Left ventricle myocardium inferior (tissue), 1 donor: ENCODE results near the gene ZDHHC23. TPM values are rescaled to one million over a fixed set of nuclear protein-coding genes. Genes with fewer than 3 reads are reported as not detected.

ENCODE experiments used
- DNase-seq: peaks from one replicate; pipeline ENCODE4 v3.0.0-alpha.2; 2020
- H3K27ac ChIP-seq: fragments of 200-600 bp; replicated peaks from 2 replicates; pipeline ENCODE4 v1.8.0; 2021
- H3K27me3 ChIP-seq: fragments of 200-600 bp; 2 replicates; pipeline ENCODE4 v1.8.0; 2021; ENCODE audit warnings: low read depth
- H3K36me3 ChIP-seq: fragments of 200-600 bp; 2 replicates; pipeline ENCODE4 v1.8.0; 2021
- H3K4me1 ChIP-seq: fragments of 200-600 bp; 2 replicates; pipeline ENCODE4 v1.8.0; 2021
- H3K4me3 ChIP-seq: fragments of 200-600 bp; 2 replicates; pipeline ENCODE4 v1.8.0; 2021; ENCODE audit warnings: mild to moderate bottlenecking, moderate library complexity
- H3K9me3 ChIP-seq: fragments of 200-600 bp; replicated peaks from 2 replicates; pipeline ENCODE4 v1.8.0; 2021
- intact Hi-C: fragments of 100-400 bp; cut with micrococcal nuclease; formaldehyde crosslinking; loops from one replicate; pipeline ENCODE4 v1.11.0; 2022
- total RNA-seq: library from RNA; stranded (reverse); fragmentation: NEBNext Ultra II Directional; extraction: Animal tissue kit (Norgen Biotek cat#: 25700); gene quantifications from one replicate; pipeline ENCODE4 v1.2.1, GENCODE V29; 2021
- TF ChIP-seq, protein P1 (sequence below): fragments of 200-600 bp; IDR thresholded peaks from 2 replicates; pipeline ENCODE4 v1.8.0; 2021; ENCODE audit warnings: antibody characterized with exemption, mild to moderate bottlenecking, borderline replicate concordance
- donor health status: DM: no; HTN: yes; CAD: no; lungs with severe emphysema.

ZDHHC23 gene
- total RNA-seq, 1 donor from 2014 or later: 2.7 TPM

DNA sequence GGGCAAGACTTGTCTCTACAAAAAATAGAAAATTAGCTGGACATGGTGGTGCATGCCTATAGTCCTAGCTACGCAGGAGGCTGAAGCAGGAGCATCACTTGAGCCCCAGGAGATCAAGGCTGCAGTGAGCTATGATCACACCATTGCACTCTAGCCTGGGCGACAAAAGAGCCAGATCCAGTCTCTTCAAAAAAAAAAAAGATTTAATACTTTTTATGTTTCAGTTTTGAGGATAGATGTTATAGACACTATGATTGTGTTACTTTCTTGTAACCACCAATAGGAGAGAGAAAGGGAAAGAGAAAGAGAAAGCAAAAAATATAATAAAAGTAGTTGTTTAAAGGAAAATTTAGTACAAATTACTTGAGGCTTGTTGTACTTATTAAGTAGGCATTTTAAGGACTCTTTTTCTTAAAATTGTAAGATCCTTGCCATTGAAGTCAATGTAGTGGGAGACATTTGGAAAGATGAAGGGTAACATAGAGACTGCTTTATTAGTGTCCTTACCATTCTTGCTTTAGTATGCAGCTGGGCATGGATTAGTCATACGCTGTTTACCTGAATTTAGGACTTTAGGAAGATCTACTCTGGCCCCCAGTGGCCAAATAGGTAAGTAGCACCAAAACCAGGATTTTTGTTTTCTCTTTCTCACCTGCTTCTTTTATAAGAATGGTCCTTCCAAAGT lies 35.1 kb upstream of the ZDHHC23 start:
- Histone ChIP-seq H3K36me3 (no peaks in the 10 kb centered on the region), H3K9me3 (no peaks in the 10 kb centered on the region), H3K4me3 (no peak overlapping the region), H3K27ac (no peak overlapping the region), H3K4me1 (no peaks in the 10 kb centered on the region), H3K27me3 (no peaks in the 10 kb centered on the region)
- intact Hi-C loops: no loop called here
- TF ChIP-seq, protein P1, sequence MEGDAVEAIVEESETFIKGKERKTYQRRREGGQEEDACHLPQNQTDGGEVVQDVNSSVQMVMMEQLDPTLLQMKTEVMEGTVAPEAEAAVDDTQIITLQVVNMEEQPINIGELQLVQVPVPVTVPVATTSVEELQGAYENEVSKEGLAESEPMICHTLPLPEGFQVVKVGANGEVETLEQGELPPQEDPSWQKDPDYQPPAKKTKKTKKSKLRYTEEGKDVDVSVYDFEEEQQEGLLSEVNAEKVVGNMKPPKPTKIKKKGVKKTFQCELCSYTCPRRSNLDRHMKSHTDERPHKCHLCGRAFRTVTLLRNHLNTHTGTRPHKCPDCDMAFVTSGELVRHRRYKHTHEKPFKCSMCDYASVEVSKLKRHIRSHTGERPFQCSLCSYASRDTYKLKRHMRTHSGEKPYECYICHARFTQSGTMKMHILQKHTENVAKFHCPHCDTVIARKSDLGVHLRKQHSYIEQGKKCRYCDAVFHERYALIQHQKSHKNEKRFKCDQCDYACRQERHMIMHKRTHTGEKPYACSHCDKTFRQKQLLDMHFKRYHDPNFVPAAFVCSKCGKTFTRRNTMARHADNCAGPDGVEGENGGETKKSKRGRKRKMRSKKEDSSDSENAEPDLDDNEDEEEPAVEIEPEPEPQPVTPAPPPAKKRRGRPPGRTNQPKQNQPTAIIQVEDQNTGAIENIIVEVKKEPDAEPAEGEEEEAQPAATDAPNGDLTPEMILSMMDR: peak; percentile 50
- no peak for DNase-seq

- DNase-seq: no peak
- no peaks in the 10 kb centered on the region for H3K27me3 ChIP-seq
- no peaks in the 10 kb centered on the region for H3K36me3 ChIP-seq
- TF ChIP-seq, protein P1: no peak
- no peak overlapping the region for H3K27ac ChIP-seq
- H3K4me3 ChIP-seq: no peak overlapping the region
- no peaks in the 10 kb centered on the region for H3K9me3 ChIP-seq
- H3K4me1 ChIP-seq: no peaks in the 10 kb centered on the region
- intact Hi-C loops: no loop called here
Measured at GRCh38 chr3:113914646-113915045, 33.2 kb upstream of the ZDHHC23 start.

DNA sequence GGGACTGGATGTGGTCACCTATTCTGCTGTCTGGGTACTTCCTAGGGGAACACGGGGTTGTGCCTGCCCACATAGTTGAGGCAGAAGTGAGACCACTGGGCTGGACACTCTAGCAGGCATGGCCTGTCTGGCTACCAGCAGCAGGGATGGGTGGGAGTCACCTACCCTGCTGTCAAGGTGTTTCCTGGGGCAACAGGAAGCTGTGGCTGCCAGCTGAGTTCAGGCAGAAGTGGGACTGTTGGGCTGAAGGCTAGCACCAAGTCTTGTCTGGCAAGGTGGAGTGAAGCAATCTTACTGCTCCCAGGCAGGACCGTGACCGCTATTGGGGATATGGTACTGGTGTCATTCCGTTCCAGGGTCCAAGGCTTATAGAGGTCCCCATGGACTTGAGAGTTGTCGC lies 20.3 kb upstream of the ZDHHC23 start:
- no peaks in the 10 kb centered on the region for H3K36me3 ChIP-seq
- H3K4me3 ChIP-seq: no peak overlapping the region
- TF ChIP-seq, protein P1: no peak
- no peak for DNase-seq
- H3K9me3 ChIP-seq: peaks cover 25% of the 10 kb centered on the region
- intact Hi-C loops: no loop called here
- H3K27ac ChIP-seq: no peak overlapping the region
- H3K4me1 ChIP-seq: no peaks in the 10 kb centered on the region
- H3K27me3 ChIP-seq: peaks cover 4% of the 10 kb centered on the region

DNA sequence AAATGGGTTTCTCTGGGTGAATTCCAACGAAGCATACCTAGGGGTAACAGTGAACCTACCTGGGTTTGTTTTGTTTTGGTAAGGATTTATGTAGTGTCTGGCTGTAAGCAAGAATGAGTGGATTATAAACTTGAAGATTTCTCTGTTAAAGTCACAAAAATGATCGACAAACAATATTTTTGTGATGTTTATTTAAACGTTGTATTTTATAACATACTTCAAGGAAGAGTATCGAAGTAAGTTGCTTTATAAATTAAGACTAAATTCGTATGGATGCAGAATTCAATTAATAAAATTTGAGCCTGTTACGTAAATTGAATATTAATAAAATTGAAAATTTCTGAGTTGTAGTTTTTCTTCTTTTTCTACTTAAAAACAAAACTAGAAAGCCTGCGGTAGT lies 982 bp upstream of the ZDHHC23 start:
- Histone ChIP-seq H3K27ac (no peak overlapping the region), H3K4me3 (peak overlapping the region; percentile 89), H3K4me1 (peaks cover 17% of the 10 kb centered on the region), H3K36me3 (no peaks in the 10 kb centered on the region), H3K9me3 (no peaks in the 10 kb centered on the region), H3K27me3 (no peaks in the 10 kb centered on the region)
- DNase-seq: no peak
- TF ChIP-seq, protein P1: no peak
- intact Hi-C loops: no loop called here

GRCh38 chr3:113948015-113948917 lies 453 bp downstream of the ZDHHC23 start:
- H3K4me3 ChIP-seq: peak overlapping the region; percentile 89
- TF ChIP-seq, protein P1: no peak
- peak overlapping the region; percentile 5 for H3K27ac ChIP-seq
- intact Hi-C loops: no loop called here
- no peaks in the 10 kb centered on the region for H3K36me3 ChIP-seq
- H3K9me3 ChIP-seq: no peaks in the 10 kb centered on the region
- H3K4me1 ChIP-seq: peaks cover 17% of the 10 kb centered on the region
- DNase-seq: no peak
- H3K27me3 ChIP-seq: no peaks in the 10 kb centered on the region
